ENCODE data around the gene ABCC8. TPM values are rescaled to one million over a fixed set of nuclear protein-coding genes. Genes with fewer than 3 reads are reported as not detected.

The ABCC8 gene
- total RNA-seq, 1 experiment from 2014 or later: 2.4 TPM

- no peak overlapping the region for H3K27ac ChIP-seq (ENCODE audit: insufficient read length, low read depth, low read length)
- no peaks in the 10 kb centered on the region for H3K79me2 ChIP-seq (ENCODE audit: insufficient read depth, low read length)
- H3K18ac ChIP-seq (ENCODE audit: insufficient read length, low read depth, low read length): no peak overlapping the region
- no peak overlapping the region for H3T11ph ChIP-seq (ENCODE audit: low read length)
- peaks cover 16% of the 10 kb centered on the region; the same call in 1 of the 2 replicates for H3K27me3 ChIP-seq (ENCODE audit: insufficient read depth, low read length)
- no peaks in the 10 kb centered on the region for H3K79me1 ChIP-seq (ENCODE audit: insufficient read depth, low read depth, low read length, poor library complexity, severe bottlenecking)
- no peak overlapping the region for H2BK12ac ChIP-seq (ENCODE audit: insufficient read length, low read depth, low read length)
- no peak overlapping the region for H2BK15ac ChIP-seq (ENCODE audit: low read depth, low read length)
- no peak overlapping the region for H4K5ac ChIP-seq (ENCODE audit: insufficient read length, low read depth, low read length)
- no peak overlapping the region for H2BK20ac ChIP-seq (ENCODE audit: low read depth, low read length, poor library complexity, severe bottlenecking)
- no peak for TF ChIP-seq CTCF (conservative IDR thresholded peaks at IDR 0.05)
- H3K4me2 ChIP-seq (ENCODE audit: insufficient read depth, insufficient read length, low read length): no peak overlapping the region
- Mint-ChIP-seq H3K36me3 (ENCODE audit: insufficient read depth in 1 of 3, low read depth in 3 of 3) (peaks cover 0 to 7% (median 4%) of the 10 kb centered on the region in 3 experiments; a peak in 3 of 7 replicates), H3K4me3 (no peak overlapping the region), H3K9me3 (peaks cover 4 to 5% of the 10 kb centered on the region in 2 experiments; a peak in 4 of 5 replicates), H3K4me1 (peaks cover 18 to 19% of the 10 kb centered on the region in 2 experiments), H3K27me3 (ENCODE audit: low read depth) (peaks cover 53% of the 10 kb centered on the region), H3K27ac (no peak overlapping the region)
- no peak overlapping the region for H3K23ac ChIP-seq (ENCODE audit: insufficient read length, low read depth, low read length)
- H2AFZ ChIP-seq (ENCODE audit: low read length): no peak overlapping the region
- DNase-seq: no peak
- H2AK5ac ChIP-seq (ENCODE audit: insufficient read length, low read length): no peak overlapping the region
- H4K91ac ChIP-seq (ENCODE audit: insufficient read length, low read depth, low read length): no peak overlapping the region
- H3K9me3 ChIP-seq (ENCODE audit: control insufficient read depth, low read depth, low read length): no peaks in the 10 kb centered on the region
- no peak overlapping the region for H3K56ac ChIP-seq (ENCODE audit: insufficient read length, low read depth, low read length)
- WGBS (ENCODE audit: extremely low coverage, insufficient read length, low lambda C conversion rate): no CpG with 5 or more reads among the region's 4 CpGs
- no peaks in the 10 kb centered on the region for H4K20me1 ChIP-seq (ENCODE audit: control insufficient read depth, insufficient read depth, insufficient read length)
- H3K4me1 ChIP-seq (ENCODE audit: insufficient read depth, low read length): no peaks in the 10 kb centered on the region
- H2BK120ac ChIP-seq (ENCODE audit: low read depth, low read length, poor library complexity, severe bottlenecking): no peak overlapping the region
- no peak overlapping the region for H3K14ac ChIP-seq (ENCODE audit: insufficient read depth, low read length)
- no peak overlapping the region for H3K9ac ChIP-seq (ENCODE audit: extremely low read depth, insufficient read length, low read length)
- H3K23me2 ChIP-seq (ENCODE audit: insufficient read length, low read depth, low read length, poor library complexity, severe bottlenecking): no peaks in the 10 kb centered on the region
- H2BK5ac ChIP-seq (ENCODE audit: insufficient read length, low read length): no peak overlapping the region
- H4K8ac ChIP-seq (replicated peaks; ENCODE audit: insufficient read length, low read depth, low read length): peak overlapping the region; percentile 41
- no peak overlapping the region for H3K4ac ChIP-seq (ENCODE audit: low read depth, low read length)
These were observed 33.6 kb downstream of the ABCC8 start for GRCh38 chr11:17443000-17443399.

Measured in H9 (cell line).